MM.1S (cell line): ENCODE measurements around the gene LILRA6.

ENCODE experiments used
- CTCF ChIP-seq: fragments of 300-600 bp; sonication (generic); IDR thresholded peaks from 2 replicates; pipeline ENCODE4 v1.5.1; 2016; ENCODE audit warnings: antibody characterized with exemption, low read length, mixed read lengths
- EZH2 ChIP-seq: fragments of 300-600 bp; sonication (generic); optimal IDR thresholded peaks from 2 replicates; pipeline ENCODE3; 2017; ENCODE audit warnings: low read depth, mild to moderate bottlenecking, antibody characterized with exemption, low read length, mixed read lengths
- EZH2phosphoT487 ChIP-seq: fragments of 300-600 bp; sonication (generic); IDR thresholded peaks from 2 replicates; pipeline ENCODE4 v1.6.1; 2018; ENCODE audit warnings: antibody characterized with exemption, low read length

- TF ChIP-seq CTCF = no peak
- TF ChIP-seq EZH2phosphoT487 = no peak
- TF ChIP-seq EZH2 = no peak
Observed at GRCh38 chr19:54196536-54196935, 46.1 kb downstream of the LILRA6 start.
